Measurements from ENCODE around the gene STXBP6.
"Not testable (repeated sequence)": the region's sequence is repeated elsewhere in the genome, so short reads cannot be mapped to it uniquely, and the experiment has no call there.

Gene STXBP6

GRCh38 chr14:24982472-24983155 lies 67.3 kb downstream of the STXBP6 start:
- DNase-seq: no peak

GRCh38 chr14:24979725-24980239 lies 70.2 kb downstream of the STXBP6 start:
- DNase-seq: no peak

GRCh38 chr14:24978862-24979724 lies 70.9 kb downstream of the STXBP6 start:
- no peak for DNase-seq

GRCh38 chr14:24976602-24977001 lies 73.3 kb downstream of the STXBP6 start:
- no peak for DNase-seq

GRCh38 chr14:24975393-24975792 lies 74.6 kb downstream of the STXBP6 start:
- DNase-seq: no peak

- DNase-seq: no peak
Measured at GRCh38 chr14:24974591-24975374, 75.2 kb downstream of the STXBP6 start.

- no peak for DNase-seq
Measured at GRCh38 chr14:24972844-24973243, 77.1 kb downstream of the STXBP6 start.

- DNase-seq: no peak
Measured at GRCh38 chr14:24971255-24971654, 78.7 kb downstream of the STXBP6 start.

GRCh38 chr14:24966579-24966964 lies 83.4 kb downstream of the STXBP6 start:
- no peak for DNase-seq

GRCh38 chr14:24965934-24966578 lies 83.9 kb downstream of the STXBP6 start:
- DNase-seq: peak; percentile 4 to 8

GRCh38 chr14:24965578-24965933 lies 84.4 kb downstream of the STXBP6 start:
- no peak for DNase-seq

- DNase-seq: no peak
Measured at GRCh38 chr14:24964591-24964990, 85.4 kb downstream of the STXBP6 start.

GRCh38 chr14:24964048-24964447 lies 85.9 kb downstream of the STXBP6 start:
- no peak for DNase-seq

- DNase-seq: not testable (repeated sequence)
Measured at GRCh38 chr14:24962118-24962517, 87.8 kb downstream of the STXBP6 start.

- DNase-seq: no peak
Measured at GRCh38 chr14:24960816-24961215, 89.1 kb downstream of the STXBP6 start.

GRCh38 chr14:24959791-24960331 lies 90.1 kb downstream of the STXBP6 start:
- DNase-seq: no peak

GRCh38 chr14:24958271-24958670 lies 91.7 kb downstream of the STXBP6 start:
- no peak for DNase-seq

GRCh38 chr14:24957814-24958213 lies 92.1 kb downstream of the STXBP6 start:
- DNase-seq: no peak

- no peak for DNase-seq
Measured at GRCh38 chr14:24956104-24956503, 93.8 kb downstream of the STXBP6 start.

GRCh38 chr14:24954700-24955037 lies 95.3 kb downstream of the STXBP6 start:
- DNase-seq: no peak

- no peak for DNase-seq
Measured at GRCh38 chr14:24954037-24954699, 95.8 kb downstream of the STXBP6 start.

Measured in inflammatory macrophage (primary cell).